Esophagus squamous epithelium (tissue), 5 donors: ENCODE data around the gene PRKCE. TPM values are rescaled to one million over a fixed set of nuclear protein-coding genes. Genes with fewer than 3 reads are reported as not detected.

Source experiments
- DNase-seq: peaks from one replicate; lab custom pipeline; 2025; lab: John Stamatoyannopoulos, UW
- H3K27ac ChIP-seq, 4 donors: fragments of 200-600 bp; sonication (generic); one replicate each; pipeline ENCODE4 v1.5.1; 2016 to 2019; ENCODE audit warnings: mild to moderate bottlenecking in 1 of 4
- H3K27me3 ChIP-seq, 4 donors: fragments of 200-600 bp; sonication (generic); 1 replicate in 3 of 4; 2 replicates in 1 of 4; pipeline versions ENCODE4 v1.5.1 to v1.6.0; 2017 to 2021; ENCODE audit warnings: antibody characterized with exemption in 1 of 4
- H3K36me3 ChIP-seq, 3 donors: fragments of 200-600 bp; sonication (generic); one replicate each; pipeline ENCODE4 v1.5.1; 2016 to 2019
- H3K4me1 ChIP-seq, 3 donors: fragments of 200-600 bp; sonication (generic); one replicate each; pipeline ENCODE4 v1.5.1; 2017 to 2019
- H3K4me3 ChIP-seq, 4 donors: fragments of 200-600 bp; sonication (generic); 1 replicate in 3 of 4; 2 replicates in 1 of 4; pipeline ENCODE4 v1.5.1; 2016 to 2019; ENCODE audit warnings: mild to moderate bottlenecking in 2 of 4, moderate library complexity in 1 of 4
- H3K9me3 ChIP-seq, 3 donors: fragments of 200-600 bp; sonication (generic); one replicate each; pipeline ENCODE4 v1.5.1; 2016 to 2019
- CTCF ChIP-seq, 6 experiments: fragments of 450-650 bp in 4 of 6; fragments of 200-600 bp in 2 of 6; sonication (generic) in 2 of 6; IDR thresholded peaks; one replicate each; pipeline ENCODE4 v1.5.1; 2016 to 2019; ENCODE audit warnings: antibody characterized with exemption in 6 of 6, mild to moderate bottlenecking in 4 of 6, moderate library complexity in 4 of 6
- POLR2A ChIP-seq, 4 donors: fragments of 450-650 bp; IDR thresholded peaks; one replicate each; pipeline ENCODE4 v1.6.1; 2017; ENCODE audit warnings: antibody characterized with exemption in 4 of 4, mild to moderate bottlenecking in 4 of 4, moderate library complexity in 3 of 4
- WGBS, 2 donors: methylation state at CpG; one replicate each; pipeline ENCODE4 v1.1.5; 2018; 5-methylcytosine and 5-hydroxymethylcytosine counted together
- intact Hi-C: fragments of 100-400 bp; cut with DNase I; formaldehyde crosslinking; loops from one replicate; pipeline ENCODE4 v1.15.0; 2022
- total RNA-seq, 4 donors: library from RNA; depleted of rRNA; stranded (reverse); fragments of >200 nt; gene quantifications; one replicate each; pipeline ENCODE4 v1.1.0, GENCODE V29; 2016
- donor health status: DM: yes; HTN: yes; CAD: no.

PRKCE gene
- total RNA-seq, 4 donors from 2014 or later, result 6.5 to 13.7 (median 9.9) TPM

GRCh38 chr2:45925026-45925425 is 273.6 kb downstream of the PRKCE start:
- H3K4me1 ChIP-seq, result peaks cover 4 to 47% (median 6%) of the 10 kb centered on the region in 3 donors
- TF ChIP-seq POLR2A (IDR thresholded peaks at IDR 0.05) (no peak), CTCF (IDR thresholded peaks at IDR 0.05) (no peak)

GRCh38 chr2:45925636-45926366 is 274.3 kb downstream of the PRKCE start:
- Histone ChIP-seq H3K36me3 (no peaks in the 10 kb centered on the region), H3K4me1 (peaks cover 3 to 49% (median 7%) of the 10 kb centered on the region in 3 donors), H3K27ac (peak overlapping the region in 3 of 4 donors; percentile 18 to 63 (median 61)), H3K4me3 (no peak overlapping the region), H3K9me3 (no peaks in the 10 kb centered on the region), H3K27me3 (no peaks in the 10 kb centered on the region)
- 73 to 77% methylated on average over 7 to 8 of the region's 8 CpGs for WGBS, 2 donors
- TF ChIP-seq POLR2A (IDR thresholded peaks at IDR 0.05) (no peak), CTCF (IDR thresholded peaks at IDR 0.05) (no peak)
- intact Hi-C loops, result no loop called here
- no peak for DNase-seq

More at GRCh38 chr2:45925026-45925425, 273.6 kb downstream of the PRKCE start:
- no peaks in the 10 kb centered on the region for H3K9me3 ChIP-seq
- intact Hi-C loops, result no loop called here
- H3K27ac ChIP-seq, result no peak overlapping the region
- WGBS, 2 donors, result 91 to 92% methylated on average over 4 of the region's 4 CpGs
- no peaks in the 10 kb centered on the region for H3K27me3 ChIP-seq
- DNase-seq, result no peak
- H3K4me3 ChIP-seq, result no peak overlapping the region
- no peaks in the 10 kb centered on the region for H3K36me3 ChIP-seq

GRCh38 chr2:45928946-45929345 is 277.5 kb downstream of the PRKCE start:
- Histone ChIP-seq H3K27me3 (no peaks in the 10 kb centered on the region), H3K4me1 (peaks cover 3 to 44% (median 3%) of the 10 kb centered on the region in 3 donors), H3K27ac (peak overlapping the region in 3 of 4 donors; percentile 31 to 64 (median 48)), H3K36me3 (no peaks in the 10 kb centered on the region), H3K4me3 (no peak overlapping the region), H3K9me3 (no peaks in the 10 kb centered on the region)
- WGBS, 2 donors, result 69 to 82% methylated on average over 10 of the region's 10 CpGs
- no peak for TF ChIP-seq POLR2A (IDR thresholded peaks at IDR 0.05)
- TF ChIP-seq CTCF (IDR thresholded peaks at IDR 0.05), result no peak
- intact Hi-C loops, result no loop called here
- DNase-seq, result no peak

GRCh38 chr2:45929674-45930395 is 278.4 kb downstream of the PRKCE start:
- no peaks in the 10 kb centered on the region for H3K27me3 ChIP-seq
- H3K4me1 ChIP-seq, result peaks cover 3 to 40% (median 3%) of the 10 kb centered on the region in 3 donors
- no peak for TF ChIP-seq CTCF (IDR thresholded peaks at IDR 0.05)
- no peak for TF ChIP-seq POLR2A (IDR thresholded peaks at IDR 0.05)
- DNase-seq, result no peak
- H3K27ac ChIP-seq, result peak overlapping the region; percentile 31 to 64 (median 46)
- no peaks in the 10 kb centered on the region for H3K36me3 ChIP-seq
- H3K9me3 ChIP-seq, result no peaks in the 10 kb centered on the region
- intact Hi-C loops, result loop anchor here (10.0 kb wide), 1 partner anchor 135 kb away; no protein-coding TSS in a partner anchor
- 70 to 71% methylated on average over 6 of the region's 6 CpGs for WGBS, 2 donors
- H3K4me3 ChIP-seq, result no peak overlapping the region

GRCh38 chr2:45930396-45930792 is 278.9 kb downstream of the PRKCE start:
- Histone ChIP-seq H3K36me3 (no peaks in the 10 kb centered on the region), H3K9me3 (no peaks in the 10 kb centered on the region), H3K4me3 (no peak overlapping the region), H3K27ac (peak overlapping the region in 3 of 4 donors; percentile 36 to 64 (median 57)), H3K27me3 (no peaks in the 10 kb centered on the region), H3K4me1 (peaks cover 3 to 37% (median 3%) of the 10 kb centered on the region in 3 donors)
- intact Hi-C loops, result loop anchor here (10.0 kb wide), 1 partner anchor 136 kb away; no protein-coding TSS in a partner anchor
- WGBS, 2 donors, result 33 to 67% methylated on average over 1 of the region's 1 CpG
- DNase-seq, result no peak
- TF ChIP-seq POLR2A (IDR thresholded peaks at IDR 0.05), result no peak
- TF ChIP-seq CTCF (IDR thresholded peaks at IDR 0.05), result no peak
